Measurements from ENCODE around the gene ZMYM4. TPM values are rescaled to one million over a fixed set of nuclear protein-coding genes. Genes with fewer than 3 reads are reported as not detected.

The ZMYM4 gene
- polyA plus RNA-seq, 2 of the 4 experiments (the other 2 are of a cell fraction), result 12.2 to 36.3 TPM

GRCh38 chr1:35454616-35455015 lies 186.1 kb downstream of the ZMYM4 start (continued):
- TF ChIP-seq, protein P1, sequence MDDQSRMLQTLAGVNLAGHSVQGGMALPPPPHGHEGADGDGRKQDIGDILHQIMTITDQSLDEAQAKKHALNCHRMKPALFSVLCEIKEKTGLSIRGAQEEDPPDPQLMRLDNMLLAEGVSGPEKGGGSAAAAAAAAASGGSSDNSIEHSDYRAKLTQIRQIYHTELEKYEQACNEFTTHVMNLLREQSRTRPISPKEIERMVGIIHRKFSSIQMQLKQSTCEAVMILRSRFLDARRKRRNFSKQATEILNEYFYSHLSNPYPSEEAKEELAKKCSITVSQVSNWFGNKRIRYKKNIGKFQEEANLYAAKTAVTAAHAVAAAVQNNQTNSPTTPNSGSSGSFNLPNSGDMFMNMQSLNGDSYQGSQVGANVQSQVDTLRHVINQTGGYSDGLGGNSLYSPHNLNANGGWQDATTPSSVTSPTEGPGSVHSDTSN (IDR thresholded peaks at IDR 0.05), result no peak
- TF ChIP-seq RFX5 (IDR thresholded peaks at IDR 0.05) (no peak), POLR2A (IDR thresholded peaks at IDR 0.05; ENCODE audit: low read length) (no peak), KDM1A (IDR thresholded peaks at IDR 0.05; ENCODE audit: low read depth) (no peak)

DNA sequence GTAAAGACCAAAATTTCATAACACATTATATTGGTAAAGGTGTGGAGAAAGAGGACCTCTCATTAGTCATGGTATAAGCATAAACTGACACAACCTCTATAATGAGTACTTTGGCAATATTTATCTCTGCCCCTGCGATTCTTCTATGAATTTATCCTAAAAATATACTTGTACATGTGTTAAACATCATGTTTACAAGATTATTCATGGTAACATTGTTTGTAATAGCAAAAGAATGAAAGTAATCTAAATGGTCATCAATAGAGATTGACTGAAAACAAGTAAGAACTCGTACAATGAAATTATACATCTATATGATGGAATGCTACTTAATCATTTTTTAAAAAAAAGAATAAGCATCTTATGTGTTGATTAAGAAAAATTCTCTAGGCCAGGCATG lies 192.3 kb downstream of the ZMYM4 start:
- Histone ChIP-seq H3K27ac (no peak overlapping the region), H3K4me3 (no peak overlapping the region), H3K4me1 (no peaks in the 10 kb centered on the region), H3K9me3 (no peaks in the 10 kb centered on the region), H3K4me2 (no peak overlapping the region)
- ChIA-PET POLR2A (no interaction called here), CTCF (no interaction called here)
- no peak for FAIRE-seq
- ATAC-seq, result no peak
- TF ChIP-seq EHF (CRISPR knock-in tag; IDR thresholded peaks at IDR 0.05) (no peak), RNF2 (IDR thresholded peaks at IDR 0.05; ENCODE audit: borderline replicate concordance, low read depth) (no peak), HEYL (CRISPR knock-in tag; IDR thresholded peaks at IDR 0.05) (no peak), CBX2 (IDR thresholded peaks at IDR 0.05; ENCODE audit: borderline replicate concordance, low read depth) (no peak), BHLHE40 (IDR thresholded peaks at IDR 0.05; ENCODE audit: low read depth, low read length) (no peak), HDAC2 (IDR thresholded peaks at IDR 0.05) (no peak), GATA3 (IDR thresholded peaks at IDR 0.05; ENCODE audit: borderline replicate concordance) (no peak), HES2 (IDR thresholded peaks at IDR 0.05) (no peak), SMC3 (IDR thresholded peaks at IDR 0.05) (no peak), KDM5A (IDR thresholded peaks at IDR 0.05) (no peak), ATOH8 (CRISPR knock-in tag; IDR thresholded peaks at IDR 0.05; ENCODE audit: low read depth) (no peak), REST (IDR thresholded peaks at IDR 0.05) (no peak), MYC (IDR thresholded peaks at IDR 0.05; ENCODE audit: borderline replicate concordance, low read length) (no peak), JUNB (IDR thresholded peaks at IDR 0.05) (no peak), EHMT2 (IDR thresholded peaks at IDR 0.05; ENCODE audit: low read depth) (no peak), RARB (CRISPR knock-in tag; IDR thresholded peaks at IDR 0.05) (no peak), CHD2 (IDR thresholded peaks at IDR 0.05; ENCODE audit: low read length, partially characterized antibody) (no peak)
- TF ChIP-seq, protein P1 (IDR thresholded peaks at IDR 0.05), result no peak
- DNase-seq (ENCODE audit: low read depth in 1 of 2, low spot score in 1 of 2), result no peak
- 96% methylated on average over 2 of the region's 2 CpGs for WGBS (ENCODE audit: missing lambda C conversion rate)

All from A549 (cell line).